HG02852 (cell line): ENCODE measurements around the gene RAB44.

Source experiments
- ATAC-seq: cut with Tn5 transposase; IDR thresholded peaks from one replicate; pipeline ENCODE4 v1.9.1; 2021; ENCODE audit warnings: mild to moderate bottlenecking, moderate library complexity; ENCODE audit not compliant: unreplicated experiment

The RAB44 gene

GRCh38 chr6:36727505-36728021 is 29.9 kb downstream of the RAB44 start:
- ATAC-seq, result no peak

- no peak for ATAC-seq
Observed at GRCh38 chr6:36728289-36729160, 30.9 kb downstream of the RAB44 start.

- ATAC-seq, result no peak
Observed at GRCh38 chr6:36729161-36729524, 31.5 kb downstream of the RAB44 start.

GRCh38 chr6:36730424-36731380 is 33.1 kb downstream of the RAB44 start:
- ATAC-seq, result no peak

- no peak for ATAC-seq
Observed at GRCh38 chr6:36731622-36732310, 34.1 kb downstream of the RAB44 start.

GRCh38 chr6:36733300-36733699 is 35.7 kb downstream of the RAB44 start:
- no peak for ATAC-seq

- no peak for ATAC-seq
Observed at GRCh38 chr6:36734486-36735060, 36.9 kb downstream of the RAB44 start.

GRCh38 chr6:36735110-36736071 is 37.8 kb downstream of the RAB44 start:
- no peak for ATAC-seq

GRCh38 chr6:36737043-36737785 is 39.6 kb downstream of the RAB44 start:
- ATAC-seq, result no peak

- no peak for ATAC-seq
Observed at GRCh38 chr6:36738108-36738507, 40.5 kb downstream of the RAB44 start.

GRCh38 chr6:36739947-36740817 is 42.6 kb downstream of the RAB44 start:
- no peak for ATAC-seq

- no peak for ATAC-seq
Observed at GRCh38 chr6:36740818-36741179, 43.2 kb downstream of the RAB44 start.

- ATAC-seq, result no peak
Observed at GRCh38 chr6:36742146-36742545, 44.5 kb downstream of the RAB44 start.

GRCh38 chr6:36743032-36743431 is 45.4 kb downstream of the RAB44 start:
- no peak for ATAC-seq

- no peak for ATAC-seq
Observed at GRCh38 chr6:36743538-36744303, 46.1 kb downstream of the RAB44 start.

GRCh38 chr6:36744304-36744673 is 46.7 kb downstream of the RAB44 start:
- no peak for ATAC-seq

- no peak for ATAC-seq
Observed at GRCh38 chr6:36745283-36745682, 47.7 kb downstream of the RAB44 start.
